ENCODE data around the gene EOLA2.
"Not testable (repeated sequence)": the region's sequence is repeated elsewhere in the genome, so short reads cannot be mapped to it uniquely, and the experiment has no call there.

GRCh38 chrX:149928635-149929034 is 9.7 kb downstream of the EOLA2 start:
- TF ChIP-seq, protein P1, sequence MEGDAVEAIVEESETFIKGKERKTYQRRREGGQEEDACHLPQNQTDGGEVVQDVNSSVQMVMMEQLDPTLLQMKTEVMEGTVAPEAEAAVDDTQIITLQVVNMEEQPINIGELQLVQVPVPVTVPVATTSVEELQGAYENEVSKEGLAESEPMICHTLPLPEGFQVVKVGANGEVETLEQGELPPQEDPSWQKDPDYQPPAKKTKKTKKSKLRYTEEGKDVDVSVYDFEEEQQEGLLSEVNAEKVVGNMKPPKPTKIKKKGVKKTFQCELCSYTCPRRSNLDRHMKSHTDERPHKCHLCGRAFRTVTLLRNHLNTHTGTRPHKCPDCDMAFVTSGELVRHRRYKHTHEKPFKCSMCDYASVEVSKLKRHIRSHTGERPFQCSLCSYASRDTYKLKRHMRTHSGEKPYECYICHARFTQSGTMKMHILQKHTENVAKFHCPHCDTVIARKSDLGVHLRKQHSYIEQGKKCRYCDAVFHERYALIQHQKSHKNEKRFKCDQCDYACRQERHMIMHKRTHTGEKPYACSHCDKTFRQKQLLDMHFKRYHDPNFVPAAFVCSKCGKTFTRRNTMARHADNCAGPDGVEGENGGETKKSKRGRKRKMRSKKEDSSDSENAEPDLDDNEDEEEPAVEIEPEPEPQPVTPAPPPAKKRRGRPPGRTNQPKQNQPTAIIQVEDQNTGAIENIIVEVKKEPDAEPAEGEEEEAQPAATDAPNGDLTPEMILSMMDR (IDR thresholded peaks at IDR 0.05), result not testable (repeated sequence)
- not testable (repeated sequence) for TF ChIP-seq POLR2A (IDR thresholded peaks at IDR 0.05)

Measured in testis (tissue), 2 donors.